ENCODE measurements around the gene NDUFA6.
"Not testable (repeated sequence)": the region's sequence is repeated elsewhere in the genome, so short reads cannot be mapped to it uniquely, and the experiment has no call there.

NDUFA6 gene

GRCh38 chr22:42071508-42071907, 19.1 kb downstream of the NDUFA6 start:
- H3K36me3 ChIP-seq (replicated peaks): peaks cover 16% of the 10 kb centered on the region
- H3K9me3 ChIP-seq; H3K4me1 ChIP-seq; DNase-seq (ENCODE audit: low spot score in 2 of 2); H3K4me3 ChIP-seq; in situ Hi-C loops (cut with MboI; ENCODE audit: low sequenced_read_pairs); H3K27me3 ChIP-seq (ENCODE audit: low read depth): not testable (repeated sequence)

- H3K27me3 ChIP-seq (ENCODE audit: low read depth): no peaks in the 10 kb centered on the region
- in situ Hi-C loops (cut with MboI; ENCODE audit: low sequenced_read_pairs): no loop called here
- H3K4me1 ChIP-seq: peaks cover 10% of the 10 kb centered on the region
- no peaks in the 10 kb centered on the region for H3K9me3 ChIP-seq
- H3K4me3 ChIP-seq: peak within 1 kb of the TSS; percentile 59
- peaks cover 20% of the 10 kb centered on the region for H3K36me3 ChIP-seq (replicated peaks)
- peak; percentile 95 to 99 for DNase-seq (ENCODE audit: low spot score in 2 of 2)
These were observed 19.8 kb downstream of the NDUFA6 start, which contains the start of gene NAGA for GRCh38 chr22:42070517-42071422. Gene NAGA, minus strand, starts transcription at chr22:42070812. Its CDS starts 515 bp downstream, at chr22:42070297.

- Histone ChIP-seq H3K9me3 (no peaks in the 10 kb centered on the region), H3K27me3 (ENCODE audit: low read depth) (no peaks in the 10 kb centered on the region), H3K4me1 (peaks cover 18% of the 10 kb centered on the region), H3K36me3 (replicated peaks) (peaks cover 25% of the 10 kb centered on the region), H3K4me3 (peak overlapping the region; percentile 59)
- in situ Hi-C loops (cut with MboI; ENCODE audit: low sequenced_read_pairs): no loop called here
- DNase-seq (ENCODE audit: low spot score in 2 of 2): no peak
These were observed 20.6 kb downstream of the NDUFA6 start for GRCh38 chr22:42069801-42070516.

GRCh38 chr22:42068291-42068690, 22.3 kb downstream of the NDUFA6 start:
- Histone ChIP-seq H3K27me3 (ENCODE audit: low read depth) (no peaks in the 10 kb centered on the region), H3K36me3 (replicated peaks) (peaks cover 32% of the 10 kb centered on the region), H3K4me1 (peaks cover 20% of the 10 kb centered on the region), H3K4me3 (no peak overlapping the region), H3K9me3 (no peaks in the 10 kb centered on the region)
- in situ Hi-C loops (cut with MboI; ENCODE audit: low sequenced_read_pairs): no loop called here
- DNase-seq (ENCODE audit: low spot score in 2 of 2): no peak

GRCh38 chr22:42067671-42068251, 22.8 kb downstream of the NDUFA6 start:
- H3K4me3 ChIP-seq: no peak overlapping the region
- H3K4me1 ChIP-seq: peaks cover 20% of the 10 kb centered on the region
- peaks cover 32% of the 10 kb centered on the region for H3K36me3 ChIP-seq (replicated peaks)
- no peak for DNase-seq (ENCODE audit: low spot score in 2 of 2)
- H3K9me3 ChIP-seq: no peaks in the 10 kb centered on the region
- in situ Hi-C loops (cut with MboI; ENCODE audit: low sequenced_read_pairs): no loop called here
- H3K27me3 ChIP-seq (ENCODE audit: low read depth): no peaks in the 10 kb centered on the region

GRCh38 chr22:42066937-42067336, 23.6 kb downstream of the NDUFA6 start:
- in situ Hi-C loops (cut with MboI; ENCODE audit: low sequenced_read_pairs): no loop called here
- DNase-seq (ENCODE audit: low spot score in 2 of 2): no peak
- Histone ChIP-seq H3K4me1 (peaks cover 20% of the 10 kb centered on the region), H3K27me3 (ENCODE audit: low read depth) (no peaks in the 10 kb centered on the region), H3K4me3 (no peak overlapping the region), H3K9me3 (no peaks in the 10 kb centered on the region), H3K36me3 (replicated peaks) (peaks cover 36% of the 10 kb centered on the region)

GRCh38 chr22:42066126-42066761, 24.3 kb downstream of the NDUFA6 start:
- H3K36me3 ChIP-seq (replicated peaks): peaks cover 40% of the 10 kb centered on the region
- H3K4me3 ChIP-seq: no peak overlapping the region
- no peaks in the 10 kb centered on the region for H3K27me3 ChIP-seq (ENCODE audit: low read depth)
- H3K9me3 ChIP-seq: no peaks in the 10 kb centered on the region
- in situ Hi-C loops (cut with MboI; ENCODE audit: low sequenced_read_pairs): no loop called here
- DNase-seq (ENCODE audit: low spot score in 2 of 2): no peak
- H3K4me1 ChIP-seq: peaks cover 18% of the 10 kb centered on the region

- H3K4me3 ChIP-seq: no peak overlapping the region
- in situ Hi-C loops (cut with MboI; ENCODE audit: low sequenced_read_pairs): no loop called here
- H3K36me3 ChIP-seq (replicated peaks): peaks cover 45% of the 10 kb centered on the region
These were observed 25.0 kb downstream of the NDUFA6 start for GRCh38 chr22:42065438-42066125.

GRCh38 chr22:42064629-42065028, 25.9 kb downstream of the NDUFA6 start:
- in situ Hi-C loops (cut with MboI; ENCODE audit: low sequenced_read_pairs): no loop called here
- no peaks in the 10 kb centered on the region for H3K9me3 ChIP-seq
- H3K27me3 ChIP-seq (ENCODE audit: low read depth): no peaks in the 10 kb centered on the region
- peaks cover 13% of the 10 kb centered on the region for H3K4me1 ChIP-seq
- H3K4me3 ChIP-seq: no peak overlapping the region
- DNase-seq (ENCODE audit: low spot score in 2 of 2): no peak
- H3K36me3 ChIP-seq (replicated peaks): peaks cover 49% of the 10 kb centered on the region

More at GRCh38 chr22:42065438-42066125, 25.0 kb downstream of the NDUFA6 start:
- Histone ChIP-seq H3K9me3 (no peaks in the 10 kb centered on the region), H3K27me3 (ENCODE audit: low read depth) (no peaks in the 10 kb centered on the region), H3K4me1 (peaks cover 13% of the 10 kb centered on the region)
- peak; percentile 49 to 77 for DNase-seq (ENCODE audit: low spot score in 2 of 2)

- Histone ChIP-seq H3K9me3 (0 out of 2 replicates have a peak, but pooled peaks cover 2% of the 10 kb centered on the region), H3K4me3 (no peak overlapping the region), H3K4me1 (peaks cover 13% of the 10 kb centered on the region), H3K27me3 (ENCODE audit: low read depth) (no peaks in the 10 kb centered on the region), H3K36me3 (replicated peaks) (peaks cover 49% of the 10 kb centered on the region)
- in situ Hi-C loops (cut with MboI; ENCODE audit: low sequenced_read_pairs): no loop called here
- no peak for DNase-seq (ENCODE audit: low spot score in 2 of 2)
These were observed 27.9 kb downstream of the NDUFA6 start for GRCh38 chr22:42062506-42063170.

- Histone ChIP-seq H3K9me3 (peaks cover 5% of the 10 kb centered on the region; the same call in 1 of the 2 replicates), H3K4me3 (no peak overlapping the region), H3K4me1 (peaks cover 13% of the 10 kb centered on the region), H3K27me3 (ENCODE audit: low read depth) (no peaks in the 10 kb centered on the region), H3K36me3 (replicated peaks) (peaks cover 35% of the 10 kb centered on the region)
- DNase-seq (ENCODE audit: low spot score in 2 of 2): no peak
- in situ Hi-C loops (cut with MboI; ENCODE audit: low sequenced_read_pairs): no loop called here
These were observed 29.5 kb downstream of the NDUFA6 start for GRCh38 chr22:42061041-42061440.

GRCh38 chr22:42060489-42060888, 30.1 kb downstream of the NDUFA6 start:
- Histone ChIP-seq H3K4me3 (no peak overlapping the region), H3K9me3 (peaks cover 5% of the 10 kb centered on the region; the same call in 1 of the 2 replicates), H3K27me3 (ENCODE audit: low read depth) (no peaks in the 10 kb centered on the region), H3K36me3 (replicated peaks) (peaks cover 32% of the 10 kb centered on the region), H3K4me1 (peaks cover 7% of the 10 kb centered on the region)
- in situ Hi-C loops (cut with MboI; ENCODE audit: low sequenced_read_pairs): no loop called here
- no peak for DNase-seq (ENCODE audit: low spot score in 2 of 2)
